Loucy (cell line): ENCODE results near the gene CYP2J2.

Source experiments
- CTCF ChIP-seq: fragments of 200-600 bp; sonication (generic); conservative IDR thresholded peaks from 2 replicates; pipeline ENCODE4 v1.5.1; 2014; ENCODE audit warnings: mild to moderate bottlenecking, antibody characterized with exemption, low read length
- EZH2phosphoT487 ChIP-seq: fragments of 200-600 bp; IDR thresholded peaks from 2 replicates; pipeline ENCODE4 v1.6.1; 2018; ENCODE audit warnings: antibody characterized with exemption, mild to moderate bottlenecking, moderate library complexity, borderline replicate concordance

GRCh38 chr1:59945790-59946189 is 19.2 kb upstream of the CYP2J2 start:
- TF ChIP-seq EZH2phosphoT487 = no peak
- TF ChIP-seq CTCF = no peak
